ENCODE data around the gene PIK3CB.

DNA sequence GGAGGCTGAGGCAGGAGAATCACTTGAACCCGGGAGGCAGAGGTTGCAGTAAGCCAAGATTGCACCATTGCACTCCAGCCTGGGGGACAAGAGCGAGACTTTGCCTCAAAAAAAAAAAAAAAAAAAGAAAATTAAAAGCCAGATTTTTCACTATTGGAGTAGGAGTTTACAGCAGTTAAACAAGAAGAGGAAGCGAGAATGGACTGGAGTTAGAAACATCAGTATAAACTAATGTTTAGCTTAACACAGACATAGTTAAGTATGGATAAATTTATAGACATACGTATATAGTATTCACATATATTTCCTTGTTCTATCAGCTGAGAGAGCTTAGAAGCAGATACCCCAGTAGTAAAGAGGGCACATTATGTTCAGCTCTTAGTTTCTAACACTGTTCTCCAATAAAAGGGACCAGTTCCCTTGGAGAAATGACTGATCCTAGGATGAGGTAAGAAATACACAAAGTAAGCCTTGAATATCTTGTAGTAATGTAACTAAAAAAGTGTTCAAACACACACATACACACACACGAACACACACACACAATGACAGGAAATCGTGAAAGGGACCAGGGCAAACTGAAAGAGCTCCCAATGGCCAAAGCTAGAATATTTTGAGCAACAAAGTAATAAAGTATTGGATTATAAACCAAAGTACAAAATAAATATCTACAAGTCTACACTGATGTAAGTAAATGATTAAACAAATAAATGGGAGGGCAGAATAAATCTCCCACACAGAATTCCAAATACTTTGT is 25.1 kb downstream of the PIK3CB start:
- TF ChIP-seq YY1 (IDR thresholded peaks at IDR 0.05; ENCODE audit: low read depth) (no peak), TAF1 (IDR thresholded peaks at IDR 0.05; ENCODE audit: borderline replicate concordance, low read depth, low read length) (no peak), CTCF (IDR thresholded peaks at IDR 0.05) (no peak), RCOR1 (IDR thresholded peaks at IDR 0.05; ENCODE audit: low read length) (no peak), MAX (IDR thresholded peaks at IDR 0.05; ENCODE audit: low read depth) (no peak), POLR2AphosphoS5 (IDR thresholded peaks at IDR 0.05; ENCODE audit: low read depth, low read length) (no peak), RFX5 (IDR thresholded peaks at IDR 0.05; ENCODE audit: low read length) (no peak), SIN3A (IDR thresholded peaks at IDR 0.05; ENCODE audit: borderline replicate concordance, low read depth, low read length) (no peak), EP300 (IDR thresholded peaks at IDR 0.05; ENCODE audit: borderline replicate concordance in 1 of 2, low read depth in 1 of 2, low read length in 1 of 2) (no peak)
